GM12891 (cell line): ENCODE measurements around the gene GRM4.

Source experiments
- DNase-seq: peaks from one replicate; pipeline ENCODE4 v3.0.0; 2011; ENCODE audit warnings: low spot score; ENCODE audit not compliant: insufficient read length
- FAIRE-seq: peaks from 2 replicates; lab custom pipeline; 2011; peaks lifted over from hg19 to GRCh38; lab: Jason Lieb, UNC
- PAX5 ChIP-seq: IDR thresholded peaks from 2 replicates; pipeline ENCODE4 v1.6.1; 2011; ENCODE audit warnings: low read length, moderate library complexity, mild to moderate bottlenecking; ENCODE audit not compliant: insufficient read depth, severe bottlenecking
- POLR2A ChIP-seq: IDR thresholded peaks from 2 replicates; pipeline ENCODE4 v1.6.1; 2011; ENCODE audit warnings: low read depth, low read length, control low read depth
- POLR2AphosphoS5 ChIP-seq: IDR thresholded peaks from 2 replicates; pipeline ENCODE4 v1.6.1; 2011; ENCODE audit warnings: low read depth, low read length, control low read depth
- POU2F2 ChIP-seq: IDR thresholded peaks from 2 replicates; pipeline ENCODE4 v1.6.1; 2011; ENCODE audit warnings: low read depth, mild to moderate bottlenecking, control low read depth, low read length, moderate library complexity
- SPI1 ChIP-seq: IDR thresholded peaks from 2 replicates; pipeline ENCODE4 v1.6.1; 2011; ENCODE audit warnings: low read depth, low read length, control low read depth
- TAF1 ChIP-seq: IDR thresholded peaks from 2 replicates; pipeline ENCODE4 v1.6.1; 2011; ENCODE audit warnings: low read depth, low read length, control low read depth

The GRM4 gene

GRCh38 chr6:33985313-33985751 lies 160.6 kb downstream of the GRM4 start:
- TF ChIP-seq PAX5: no peak
- TF ChIP-seq POLR2A: no peak
- no peak for TF ChIP-seq SPI1
- no peak for TF ChIP-seq POLR2AphosphoS5
- no peak for TF ChIP-seq POU2F2
- no peak for TF ChIP-seq TAF1
- no peak for DNase-seq
- FAIRE-seq: no peak

- FAIRE-seq (no peak), DNase-seq (no peak)
- TF ChIP-seq PAX5 (no peak), POLR2AphosphoS5 (no peak), TAF1 (no peak), POU2F2 (no peak), POLR2A (no peak), SPI1 (no peak)
Observed at GRCh38 chr6:33984466-33985312, 161.2 kb downstream of the GRM4 start.

- no peak for TF ChIP-seq PAX5
- TF ChIP-seq POU2F2: no peak
- no peak for TF ChIP-seq TAF1
- no peak for TF ChIP-seq SPI1
- TF ChIP-seq POLR2AphosphoS5: no peak
- no peak for TF ChIP-seq POLR2A
- no peak for DNase-seq
- FAIRE-seq: no peak
Observed at GRCh38 chr6:33983721-33984465, 162.0 kb downstream of the GRM4 start.

GRCh38 chr6:33983109-33983716 lies 162.7 kb downstream of the GRM4 start:
- FAIRE-seq (no peak), DNase-seq (no peak)
- no peak for TF ChIP-seq TAF1

GRCh38 chr6:33981861-33982260 lies 164.0 kb downstream of the GRM4 start:
- no peak for DNase-seq
- FAIRE-seq: no peak
- TF ChIP-seq PAX5 (no peak), POLR2AphosphoS5 (no peak), SPI1 (no peak), TAF1 (no peak), POU2F2 (no peak), POLR2A (no peak)

GRCh38 chr6:33981421-33981820 lies 164.5 kb downstream of the GRM4 start:
- FAIRE-seq (no peak), DNase-seq (no peak)
- no peak for TF ChIP-seq POLR2AphosphoS5
- TF ChIP-seq PAX5: no peak
- no peak for TF ChIP-seq POLR2A
- no peak for TF ChIP-seq POU2F2
- TF ChIP-seq TAF1: no peak
- TF ChIP-seq SPI1: no peak

GRCh38 chr6:33980176-33981175 lies 165.4 kb downstream of the GRM4 start:
- no peak for TF ChIP-seq POU2F2
- no peak for TF ChIP-seq TAF1
- TF ChIP-seq POLR2A: no peak
- no peak for TF ChIP-seq PAX5
- no peak for TF ChIP-seq POLR2AphosphoS5
- TF ChIP-seq SPI1: no peak
- FAIRE-seq (no peak), DNase-seq (no peak)

- no peak for TF ChIP-seq POU2F2
- no peak for TF ChIP-seq PAX5
- no peak for TF ChIP-seq SPI1
- TF ChIP-seq POLR2AphosphoS5: no peak
- TF ChIP-seq TAF1: no peak
- no peak for TF ChIP-seq POLR2A
- FAIRE-seq: no peak
- no peak for DNase-seq
Observed at GRCh38 chr6:33979750-33980149, 166.1 kb downstream of the GRM4 start.
